K562 (cell line): ENCODE results near the gene DOCK6. TPM values are rescaled to one million over a fixed set of nuclear protein-coding genes. Genes with fewer than 3 reads are reported as not detected.

Experiments used
- CBFB ChIP-seq: sonication (generic); formaldehyde crosslinking; IDR thresholded peaks from 2 replicates; pipeline ENCODE4 v1.4.0; 2020; ENCODE audit warnings: mild to moderate bottlenecking, missing genetic modification reagents
- CBX3 ChIP-seq, 2 experiments: IDR thresholded peaks; 1 replicate in 1 of 2; 2 replicates in 1 of 2; pipeline ENCODE4 v1.6.1; 2012; ENCODE audit warnings: inconsistent platforms in 2 of 2, low read length in 2 of 2, borderline replicate concordance in 1 of 2, control low read depth in 1 of 2
- CEBPG ChIP-seq, 3 experiments: fragments of 200-800 bp in 1 of 3; sonication (Bioruptor generic) in 1 of 3; sonication (generic) in 1 of 3; formaldehyde crosslinking in 1 of 3; IDR thresholded peaks in 2 of 3; conservative IDR thresholded peaks in 1 of 3; 2 replicates each; pipeline versions ENCODE4 v1.6.1 to v1.8.0; 2016 to 2022; ENCODE audit warnings: missing compliant biosample characterization in 2 of 3, missing genetic modification characterization in 2 of 3, mild to moderate bottlenecking in 1 of 3, missing genetic modification reagents in 1 of 3
- FOXK2 ChIP-seq, 2 experiments: fragments of 450-650 bp; IDR thresholded peaks in 1 of 2; conservative IDR thresholded peaks in 1 of 2; 2 replicates each; pipeline ENCODE4 v1.6.1; 2016; ENCODE audit warnings: low read depth in 2 of 2, mild to moderate bottlenecking in 1 of 2
- GABPB2 ChIP-seq: fragments of 250-450 bp; sonication (Bioruptor Pico); conservative IDR thresholded peaks from 2 replicates; pipeline ENCODE4 v1.5.1; 2021; ENCODE audit warnings: mild to moderate bottlenecking
- HCFC1 ChIP-seq: IDR thresholded peaks from 2 replicates; pipeline ENCODE4 v1.6.1; 2012; ENCODE audit warnings: low read depth, low read length, improper control_type of control experiment
- HMGN3 ChIP-seq: IDR thresholded peaks from 2 replicates; pipeline ENCODE4 v1.6.1; 2011; ENCODE audit warnings: borderline replicate concordance, low read depth, mild to moderate bottlenecking, mixed read lengths, low read length; ENCODE audit not compliant: insufficient read length; ENCODE audit errors: extremely low read depth
- ILF3 ChIP-seq: fragments of 450-650 bp; IDR thresholded peaks from 2 replicates; pipeline ENCODE4 v1.6.1; 2018; ENCODE audit warnings: antibody characterized with exemption, mild to moderate bottlenecking, moderate library complexity, borderline replicate concordance
- JUN ChIP-seq, 2 experiments: sonication (generic) in 1 of 2; formaldehyde crosslinking in 1 of 2; IDR thresholded peaks; 2 replicates each; pipeline versions ENCODE4 v1.6.1 to v1.8.0; 2012 to 2022; ENCODE audit warnings: borderline replicate concordance in 2 of 2, mild to moderate bottlenecking in 2 of 2, improper control_type of control experiment in 1 of 2, low read depth in 1 of 2, low read length in 1 of 2, missing genetic modification reagents in 1 of 2
- KAT2B ChIP-seq: IDR thresholded peaks from one replicate; pipeline ENCODE4 v1.6.1; 2012; ENCODE audit warnings: low read depth, mild to moderate bottlenecking, control low read depth, inconsistent platforms, low read length, moderate library complexity
- L3MBTL2 ChIP-seq: fragments of 450-650 bp; IDR thresholded peaks from 2 replicates; pipeline ENCODE4 v1.6.1; 2016; ENCODE audit warnings: mild to moderate bottlenecking, moderate library complexity
- NFIC ChIP-seq: fragments of 450-650 bp; IDR thresholded peaks from 2 replicates; pipeline ENCODE4 v1.6.1; 2017; ENCODE audit warnings: mild to moderate bottlenecking, inconsistent platforms
- PHF8 ChIP-seq: fragments of 200-600 bp; sonication (generic); IDR thresholded peaks from 2 replicates; pipeline ENCODE4 v1.6.1; 2012; ENCODE audit warnings: mixed run types, mild to moderate bottlenecking, inconsistent platforms, low read length, moderate library complexity, borderline replicate concordance
- POLR2G ChIP-seq: fragments of 200-400 bp; formaldehyde crosslinking; IDR thresholded peaks from 2 replicates; pipeline ENCODE4 v1.6.1; 2017; ENCODE audit warnings: low read depth, mild to moderate bottlenecking, antibody characterized with exemption, low read length, moderate library complexity
- SP1 ChIP-seq: sonication (generic); formaldehyde crosslinking; IDR thresholded peaks from 2 replicates; pipeline ENCODE4 v1.8.1; 2022; ENCODE audit warnings: mild to moderate bottlenecking, missing genetic modification reagents
- ZEB2 ChIP-seq: fragments of 450-650 bp; IDR thresholded peaks from 2 replicates; pipeline ENCODE4 v1.6.1; 2016
- ZFX ChIP-seq: sonication (generic); formaldehyde crosslinking; IDR thresholded peaks from 2 replicates; pipeline ENCODE4 v1.8.0; 2022; ENCODE audit warnings: mild to moderate bottlenecking, missing genetic modification reagents, moderate library complexity
- ZNF174 ChIP-seq: fragments of 250-450 bp; sonication (Bioruptor Pico); IDR thresholded peaks from 2 replicates; pipeline ENCODE4 v1.4.0; 2020; ENCODE audit warnings: mild to moderate bottlenecking
- ZNF778 ChIP-seq: fragments of 450-650 bp; formaldehyde crosslinking; IDR thresholded peaks from 2 replicates; pipeline ENCODE4 v1.4.0; 2020; ENCODE audit warnings: mild to moderate bottlenecking, moderate library complexity
- polyA plus RNA-seq, 8 experiments: library from polyadenylated mRNA; depleted of rRNA in 4 of 8; stranded (reverse) in 5 of 8; unstranded in 3 of 8; fragments of >200 nt; fragmentation: Nextera tagmentation in 2 of 8; fragmentation: Illumina TruSeq in 1 of 8; extraction: Ambion mirVana in 2 of 8; extraction: Trizol in 1 of 8; gene quantifications; 2 replicates each; pipeline versions ENCODE4 v1.2.1 to v1.2.3, GENCODE V29; 2011 to 2014; ENCODE audit warnings: inconsistent platforms in 1 of 8, missing spikeins in 1 of 8
- total RNA-seq, 7 experiments: library from RNA; depleted of rRNA in 6 of 7; stranded (reverse); fragments of >200 nt in 6 of 7; fragmentation: Illumina TruSeq in 2 of 7; extraction: Trizol in 2 of 7; gene quantifications; 2 replicates each; pipeline versions ENCODE4 v1.2.1 to v1.2.3, GENCODE V29; 2011 to 2021; ENCODE audit warnings: low replicate concordance in 1 of 7
- TF ChIP-seq, protein P1 (sequence below): fragments of 250-450 bp; sonication (Bioruptor Pico); IDR thresholded peaks from 2 replicates; pipeline ENCODE4 v1.5.0; 2021; ENCODE audit warnings: mild to moderate bottlenecking, moderate library complexity
- TF ChIP-seq, protein P2 (sequence below): fragments of 250-450 bp; sonication (Bioruptor Pico); IDR thresholded peaks from 2 replicates; pipeline ENCODE4 v1.6.1; 2021; ENCODE audit warnings: mild to moderate bottlenecking

DOCK6 gene
- total and polyA plus RNA-seq, 9 of the 15 experiments (the other 6 are each of a cell fraction or from before 2014, with no cell fraction given), result 0.35 to 19.3 (median 3.8) TPM

DNA sequence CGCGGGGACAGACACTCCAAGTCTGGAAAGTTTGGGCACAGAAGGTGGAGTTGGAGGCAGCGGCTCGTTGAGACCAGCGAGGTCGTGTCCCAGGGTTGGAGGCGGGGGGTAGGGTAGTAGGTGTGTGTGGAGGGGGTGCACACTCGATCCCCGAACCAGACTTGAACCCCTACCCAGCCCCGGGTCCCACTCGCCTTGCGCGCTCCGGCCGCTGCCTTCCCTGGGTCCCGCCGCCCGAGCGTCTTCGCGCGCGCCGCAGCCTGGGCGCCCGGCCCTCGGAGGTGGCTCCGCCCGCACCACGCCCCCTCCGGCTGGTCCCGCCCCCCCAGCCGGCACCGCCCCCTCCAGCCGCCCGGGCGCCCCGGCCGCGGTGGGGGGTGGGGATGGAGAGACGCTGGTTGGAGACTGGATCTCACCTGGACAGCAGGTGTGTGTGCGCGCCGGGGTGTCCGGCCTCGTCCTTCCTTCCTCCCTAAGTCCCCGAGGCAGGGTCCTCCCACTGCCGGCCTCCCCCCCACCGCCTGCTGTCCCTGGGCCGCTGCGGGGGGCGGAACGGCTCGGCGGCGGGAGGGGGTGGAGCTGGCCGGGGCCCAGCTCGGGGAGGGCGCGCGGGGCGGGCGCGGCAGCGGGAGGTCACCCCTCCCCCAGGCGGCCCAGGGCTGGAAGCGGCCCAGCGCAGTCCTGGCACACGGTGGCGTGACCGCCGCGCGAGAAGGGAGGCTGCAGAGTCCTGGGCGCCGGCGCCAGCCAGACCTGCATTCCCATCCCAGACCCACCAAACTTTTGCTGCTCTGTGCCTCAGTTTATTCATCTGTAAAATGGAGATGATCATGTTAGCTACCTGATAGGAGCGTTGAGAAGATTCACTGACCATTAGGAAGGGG, 64.8 kb downstream of the DOCK6 start, which contains the start of gene KANK2 (continued):
- TF ChIP-seq PHF8, result peak; percentile 68; the same call in 1 of the 2 replicates
- no peak for TF ChIP-seq CEBPG (CRISPR knock-in tag; IDR thresholded peaks at IDR 0.05)
- TF ChIP-seq CEBPG (tag; conservative IDR thresholded peaks at IDR 0.05 in 1 of 2, IDR thresholded peaks at IDR 0.05 in 1 of 2), result no peak
- TF ChIP-seq POLR2G, result peak; percentile 81
- no peak for TF ChIP-seq FOXK2 (conservative IDR thresholded peaks at IDR 0.05 in 1 of 2, IDR thresholded peaks at IDR 0.05 in 1 of 2; ENCODE audit: low read depth in 2 of 2)
- TF ChIP-seq CBFB, result no peak
- TF ChIP-seq, protein P1, sequence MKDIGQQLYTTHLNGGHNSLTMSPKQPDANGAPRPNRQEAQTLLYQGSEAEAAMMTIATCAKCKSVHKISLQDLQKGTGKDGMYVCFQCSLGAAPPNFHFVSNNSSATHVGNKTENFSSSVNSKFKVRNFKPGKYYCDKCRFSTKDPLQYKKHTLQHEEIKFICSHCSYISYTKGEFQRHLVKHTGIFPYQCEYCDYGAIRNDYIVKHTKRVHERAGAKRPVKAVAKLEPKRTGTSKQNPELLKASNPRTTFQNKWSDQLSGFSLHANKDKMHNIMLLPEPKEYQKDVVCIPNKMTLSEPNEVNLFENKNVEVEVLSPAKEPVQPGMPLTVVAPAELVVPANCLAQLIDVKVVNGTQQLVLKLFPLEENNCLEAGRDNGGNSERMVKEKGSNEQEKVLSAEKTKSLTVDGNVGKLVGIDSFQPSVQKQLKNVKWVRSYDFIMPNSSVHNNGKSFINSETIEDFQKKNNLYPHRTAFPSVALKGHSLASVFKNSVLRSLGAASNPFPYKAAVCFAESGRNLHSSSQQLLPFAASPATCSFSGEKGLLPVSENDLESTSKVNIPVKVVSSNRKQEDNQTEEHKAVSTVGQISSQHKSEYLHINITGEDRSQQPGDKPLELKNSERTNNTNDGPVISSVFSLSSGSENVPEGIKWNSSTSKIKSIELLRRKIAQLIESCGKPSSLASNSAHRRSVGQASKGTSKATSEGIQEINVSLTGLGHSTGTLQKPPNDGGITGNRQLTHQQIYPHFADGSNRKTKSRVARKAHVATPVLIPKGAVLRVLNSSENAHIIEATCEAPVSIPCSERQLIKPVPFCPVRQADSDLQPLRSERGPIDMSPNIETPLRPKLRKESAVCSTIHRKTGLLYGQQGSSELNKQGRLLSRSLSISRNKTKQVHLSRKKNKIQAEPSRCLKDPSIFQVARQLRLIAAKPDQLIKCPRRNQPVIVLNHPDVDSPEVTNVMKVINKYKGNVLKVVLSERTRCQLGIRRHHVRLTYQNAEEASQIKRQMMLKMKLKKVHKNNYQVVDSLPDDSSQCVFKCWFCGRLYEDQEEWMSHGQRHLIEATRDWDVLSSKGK (CRISPR knock-in tag), result no peak
- TF ChIP-seq GABPB2 (CRISPR knock-in tag), result no peak
- TF ChIP-seq JUN (IDR thresholded peaks at IDR 0.05; ENCODE audit: borderline replicate concordance, low read depth, low read length), result no peak
- no peak for TF ChIP-seq JUN (CRISPR knock-in tag; IDR thresholded peaks at IDR 0.05; ENCODE audit: borderline replicate concordance)
- TF ChIP-seq L3MBTL2, result peak; percentile 7; the same call in 1 of the 2 replicates
- TF ChIP-seq ZNF174, result no peak
- peak in 1 of 2 experiments; percentile 77; a peak in 1 of 3 replicates for TF ChIP-seq CBX3 (IDR thresholded peaks at IDR 0.05; ENCODE audit: borderline replicate concordance in 1 of 2, low read length in 2 of 2)
- TF ChIP-seq ILF3, result peak; percentile 31; the same call in 1 of the 2 replicates
- no peak for TF ChIP-seq KAT2B
- peak; percentile 65 for TF ChIP-seq HMGN3
- peak; percentile 70; the same call in 1 of the 2 replicates for TF ChIP-seq ZEB2
- no peak for TF ChIP-seq ZNF778 (CRISPR knock-in tag)
- peak; percentile 62 for TF ChIP-seq SP1 (CRISPR knock-in tag)
- TF ChIP-seq ZFX (CRISPR knock-in tag), result peak; percentile 83
- peak; percentile 80 for TF ChIP-seq NFIC
- TF ChIP-seq, protein P2, sequence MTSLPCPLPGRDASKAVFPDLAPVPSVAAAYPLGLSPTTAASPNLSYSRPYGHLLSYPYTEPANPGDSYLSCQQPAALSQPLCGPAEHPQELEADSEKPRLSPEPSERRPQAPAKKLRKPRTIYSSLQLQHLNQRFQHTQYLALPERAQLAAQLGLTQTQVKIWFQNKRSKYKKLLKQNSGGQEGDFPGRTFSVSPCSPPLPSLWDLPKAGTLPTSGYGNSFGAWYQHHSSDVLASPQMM (CRISPR knock-in tag), result no peak
- no peak; the same call in 1 of the 2 replicates for TF ChIP-seq HCFC1
